H1 (cell line): Measurements from ENCODE around the gene KRTAP11-1. TPM values are rescaled to one million over a fixed set of nuclear protein-coding genes. Genes with fewer than 3 reads are reported as not detected.

Experiments
- CTCF ChIA-PET: fragments of 300-600 bp; sonication (Branson Sonifier 250); formaldehyde crosslinking; loops from one replicate; lab custom pipeline; 2021; ENCODE audit not compliant: partially characterized antibody; lab: Charles Lee
- POLR2A ChIA-PET: fragments of 300-600 bp; sonication (Branson Sonifier 250); formaldehyde crosslinking; loops from one replicate; lab custom pipeline; 2021; ENCODE audit warnings: inconsistent platforms; ENCODE audit not compliant: partially characterized antibody; lab: Charles Lee
- DNase-seq, 2 experiments: peaks; one replicate each; pipeline versions ENCODE4 v3.0.0 to v3.0.0-alpha.2; 2010 to 2022; ENCODE audit warnings: low spot score in 2 of 2, low read depth in 1 of 2, mixed read lengths in 1 of 2
- FAIRE-seq: peaks from 2 replicates; lab custom pipeline; 2011; peaks lifted over from hg19 to GRCh38; lab: Jason Lieb, UNC
- H2AFZ ChIP-seq: 2 replicates; pipeline ENCODE4 v1.8.1; 2012; ENCODE audit warnings: low read length, inconsistent platforms
- H2AK5ac ChIP-seq: 2 replicates; pipeline ENCODE4 v1.6.1; 2013; ENCODE audit warnings: low read depth, low read length
- H2BK120ac ChIP-seq: replicated peaks from 2 replicates; pipeline ENCODE3; 2013; ENCODE audit warnings: low read depth, low read length, inconsistent platforms
- H2BK12ac ChIP-seq: 2 replicates; pipeline ENCODE4 v1.6.1; 2013; ENCODE audit warnings: low read depth, low read length
- H2BK15ac ChIP-seq: 2 replicates; pipeline ENCODE4 v1.6.1; 2013; ENCODE audit warnings: low read length
- H2BK20ac ChIP-seq: 2 replicates; pipeline ENCODE4 v1.6.1; 2013; ENCODE audit warnings: low read length
- H2BK5ac ChIP-seq: 2 replicates; pipeline ENCODE4 v1.6.1; 2013; ENCODE audit warnings: low read depth, low read length
- H3K14ac ChIP-seq: 2 replicates; pipeline ENCODE4 v1.6.1; 2013; ENCODE audit warnings: inconsistent platforms; ENCODE audit not compliant: insufficient read length
- H3K18ac ChIP-seq: 2 replicates; pipeline ENCODE4 v1.6.1; 2013; ENCODE audit warnings: low read length; ENCODE audit errors: extremely low read depth
- H3K23ac ChIP-seq: 2 replicates; pipeline ENCODE4 v1.6.1; 2013; ENCODE audit warnings: inconsistent platforms; ENCODE audit not compliant: insufficient read length
- H3K23me2 ChIP-seq: 2 replicates; pipeline ENCODE4 v1.6.1; 2013; ENCODE audit warnings: low read depth, low read length
- H3K27ac ChIP-seq: 2 replicates; pipeline ENCODE4 v1.6.1; 2011; ENCODE audit warnings: low read depth, low read length, inconsistent platforms
- H3K27me3 ChIP-seq, 4 experiments: replicated peaks in 1 of 4; 1 replicate in 1 of 4; 2 replicates in 3 of 4; pipeline versions ENCODE4 v1.6.1 to v1.8.1; 2011 to 2013; ENCODE audit warnings: low read length in 3 of 4, mild to moderate bottlenecking in 3 of 4, inconsistent platforms in 2 of 4, mixed read lengths in 2 of 4, moderate library complexity in 1 of 4; ENCODE audit not compliant: control insufficient read depth in 3 of 4, insufficient read depth in 3 of 4; ENCODE audit errors: extremely low read depth in 1 of 4
- H3K36me3 ChIP-seq, 4 experiments: 2 replicates each; pipeline versions ENCODE4 v1.6.1 to v1.8.1; 2011 to 2013; ENCODE audit warnings: mild to moderate bottlenecking in 4 of 4, low read length in 3 of 4, moderate library complexity in 2 of 4, control low read depth in 1 of 4, inconsistent platforms in 1 of 4; ENCODE audit not compliant: insufficient read depth in 4 of 4, control insufficient read depth in 2 of 4
- H3K4ac ChIP-seq: replicated peaks from 2 replicates; pipeline ENCODE3; 2013; ENCODE audit warnings: low read length, low read depth, mixed read lengths, inconsistent platforms; ENCODE audit not compliant: insufficient read length
- H3K4me1 ChIP-seq, 4 experiments: replicated peaks in 1 of 4; 1 replicate in 1 of 4; 2 replicates in 3 of 4; pipeline versions ENCODE4 v1.6.1 to v1.8.1; 2011 to 2013; ENCODE audit warnings: low read length in 3 of 4, inconsistent platforms in 2 of 4, mixed read lengths in 1 of 4; ENCODE audit not compliant: insufficient read depth in 4 of 4, control insufficient read depth in 3 of 4
- H3K4me2 ChIP-seq, 2 experiments: 2 replicates each; pipeline versions ENCODE4 v1.6.1 to v1.8.1; 2011 to 2013; ENCODE audit warnings: low read depth in 2 of 2, low read length in 2 of 2, control low read depth in 1 of 2, inconsistent platforms in 1 of 2, mild to moderate bottlenecking in 1 of 2; ENCODE audit not compliant: insufficient read depth in 1 of 2
- H3K4me3 ChIP-seq, 4 experiments: fragments of 200-600, 300-600 bp in 1 of 4; sonication (generic), shearing (Covaris generic), sonication (Bioruptor Twin) in 1 of 4; 2 replicates each; pipeline versions ENCODE4 v1.5.1 to v1.8.1; 2011 to 2016; ENCODE audit warnings: low read length in 4 of 4, low read depth in 3 of 4, control low read depth in 2 of 4, inconsistent platforms in 2 of 4, mild to moderate bottlenecking in 2 of 4, mixed read lengths in 1 of 4, moderate library complexity in 1 of 4; ENCODE audit not compliant: insufficient read depth in 2 of 4; ENCODE audit errors: extremely low read depth in 1 of 4
- H3K56ac ChIP-seq: replicated peaks from 2 replicates; pipeline ENCODE3; 2013; ENCODE audit warnings: low read depth, mild to moderate bottlenecking, mixed read lengths, low read length, inconsistent platforms; ENCODE audit not compliant: insufficient read length
- H3K79me1 ChIP-seq: 2 replicates; pipeline ENCODE4 v1.6.1; 2013; ENCODE audit warnings: low read depth, low read length, control low read depth
- H3K79me2 ChIP-seq, 2 experiments: 2 replicates each; pipeline versions ENCODE4 v1.6.1 to v1.8.1; 2012 to 2013; ENCODE audit warnings: low read length in 2 of 2, mild to moderate bottlenecking in 2 of 2, inconsistent platforms in 1 of 2; ENCODE audit not compliant: insufficient read depth in 2 of 2, control insufficient read depth in 1 of 2
- H3K9ac ChIP-seq, 4 experiments: replicated peaks in 1 of 4; 1 replicate in 1 of 4; 2 replicates in 3 of 4; pipeline versions ENCODE4 v1.6.1 to v1.8.1; 2011 to 2013; ENCODE audit warnings: low read depth in 3 of 4, low read length in 3 of 4, control low read depth in 2 of 4, mild to moderate bottlenecking in 2 of 4, moderate library complexity in 2 of 4, inconsistent platforms in 1 of 4; ENCODE audit errors: extremely low read depth in 1 of 4
- H3K9me3 ChIP-seq, 2 experiments: 2 replicates each; pipeline versions ENCODE4 v1.6.1 to v1.8.1; 2012 to 2013; ENCODE audit warnings: mild to moderate bottlenecking in 2 of 2, moderate library complexity in 2 of 2, control low read depth in 1 of 2, inconsistent platforms in 1 of 2, low read depth in 1 of 2, low read length in 1 of 2, mixed read lengths in 1 of 2; ENCODE audit not compliant: insufficient read depth in 2 of 2
- H4K20me1 ChIP-seq, 2 experiments: replicated peaks in 1 of 2; 2 replicates each; pipeline versions ENCODE3 to v1.8.1; 2011 to 2013; ENCODE audit warnings: inconsistent platforms in 2 of 2, low read length in 2 of 2, mild to moderate bottlenecking in 1 of 2; ENCODE audit not compliant: insufficient read depth in 2 of 2, control insufficient read depth in 1 of 2
- H4K5ac ChIP-seq: 2 replicates; pipeline ENCODE4 v1.6.1; 2013; ENCODE audit warnings: low read length, low read depth, mixed read lengths, inconsistent platforms; ENCODE audit not compliant: insufficient read length
- H4K8ac ChIP-seq: 2 replicates; pipeline ENCODE4 v1.8.0; 2013; ENCODE audit warnings: mild to moderate bottlenecking, moderate library complexity, low read length, inconsistent platforms; ENCODE audit not compliant: insufficient read depth; ENCODE audit errors: extremely low read depth
- H4K91ac ChIP-seq: replicated peaks from 2 replicates; pipeline ENCODE3; 2013; ENCODE audit warnings: low read length, mixed read lengths, inconsistent platforms; ENCODE audit not compliant: insufficient read length
- POLR2A ChIP-seq, 2 experiments: IDR thresholded peaks; 1 replicate in 1 of 2; 2 replicates in 1 of 2; pipeline ENCODE4 v1.6.1; 2011; ENCODE audit warnings: low read depth in 2 of 2, low read length in 2 of 2, mild to moderate bottlenecking in 2 of 2; ENCODE audit errors: control extremely low read depth in 1 of 2
- RAD21 ChIP-seq, 2 experiments: IDR thresholded peaks in 1 of 2; conservative IDR thresholded peaks in 1 of 2; 2 replicates each; pipeline ENCODE4 v1.6.1; 2011; ENCODE audit warnings: low read depth in 2 of 2, low read length in 2 of 2, improper control_type of control experiment in 1 of 2, inconsistent platforms in 1 of 2, mild to moderate bottlenecking in 1 of 2, moderate library complexity in 1 of 2
- WGBS, 2 experiments: shearing (Covaris generic) in 1 of 2; methylation state at CpG; one replicate each; pipeline versions ENCODE4 v1.1.6 to v1.1.7; 2013 to 2015; ENCODE audit warnings: low lambda C conversion rate in 2 of 2, mixed read lengths in 2 of 2, inconsistent platforms in 1 of 2, low coverage in 1 of 2, missing lambda C conversion rate in 1 of 2; ENCODE audit not compliant: insufficient replicate concordance in 2 of 2, insufficient coverage in 1 of 2, insufficient read length in 1 of 2; ENCODE audit errors: extremely low coverage in 1 of 2, missing lambda C conversion rate in 1 of 2; 5-methylcytosine and 5-hydroxymethylcytosine counted together
- polyA plus RNA-seq, 7 experiments: library from polyadenylated mRNA; depleted of rRNA in 3 of 7; stranded (reverse) in 5 of 7; unstranded in 2 of 7; fragments of >200 nt in 5 of 7; fragments of 200-250 nt in 2 of 7; gene quantifications; 1 replicate in 5 of 7; 2 replicates in 1 of 7; 4 replicates in 1 of 7; pipeline versions ENCODE4 v1.2.1 to v1.2.3, GENCODE V29; 2011 to 2013; ENCODE audit warnings: missing spikeins in 2 of 7, mixed read lengths in 2 of 7
- total RNA-seq: library from RNA; stranded (reverse); fragmentation: NEBNext Ultra II Directional; extraction: Animal tissue kit (Norgen Biotek cat#: 25700); gene quantifications from 2 replicates; pipeline ENCODE4 v1.2.1, GENCODE V29; 2021

The KRTAP11-1 gene
- total and polyA plus RNA-seq, 2 of the 8 experiments (the other 6 are each of a cell fraction or from before 2014, with no cell fraction given) = not detected

DNA sequence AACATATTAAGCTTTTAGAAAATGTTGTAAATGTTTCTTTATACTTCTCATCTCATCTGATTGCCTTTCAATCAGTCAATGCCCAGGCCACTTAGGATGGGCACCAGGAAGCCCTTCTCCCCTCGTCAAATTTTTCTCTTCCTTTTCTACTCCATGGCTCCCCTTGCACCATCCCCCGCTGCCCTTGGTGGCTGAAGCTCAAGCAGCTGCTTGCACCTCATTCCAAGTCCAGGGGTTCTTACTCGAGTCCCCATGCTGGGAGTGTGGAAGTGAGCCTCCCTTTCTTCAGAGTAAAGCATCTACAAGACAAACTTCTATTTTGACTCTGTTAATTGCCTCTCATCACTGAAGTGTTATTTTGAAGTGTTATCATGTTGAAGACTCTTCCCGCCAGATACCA is 39.7 kb upstream of the KRTAP11-1 start:
- Histone ChIP-seq H3K79me1 (no peaks in the 10 kb centered on the region), H3K9ac (no peak overlapping the region), H2BK5ac (no peak overlapping the region), H2BK120ac (no peak overlapping the region), H4K8ac (no peak overlapping the region), H3K27me3 (no peaks in the 10 kb centered on the region; a peak in 1 of 7 replicates), H3K27ac (no peak overlapping the region), H3K79me2 (no peaks in the 10 kb centered on the region), H3K14ac (no peak overlapping the region), H3K4me3 (no peak overlapping the region), H2AK5ac (no peak overlapping the region), H3K4ac (no peak overlapping the region), H2BK12ac (no peak overlapping the region), H3K36me3 (no peaks in the 10 kb centered on the region), H2BK20ac (no peak overlapping the region), H4K91ac (no peak overlapping the region), H4K5ac (no peak overlapping the region), H3K23me2 (no peaks in the 10 kb centered on the region), H2AFZ (no peak overlapping the region), H3K4me2 (no peak overlapping the region), H3K56ac (no peak overlapping the region), H2BK15ac (no peak overlapping the region), H4K20me1 (no peaks in the 10 kb centered on the region), H3K9me3 (no peaks in the 10 kb centered on the region), H3K4me1 (no peaks in the 10 kb centered on the region), H3K18ac (no peak overlapping the region), H3K23ac (no peak overlapping the region)
- CTCF ChIA-PET = no interaction called here
- WGBS, 2 experiments = 95% methylated on average over 4 of the region's 4 CpGs; no CpG with 5 or more reads in 1 of the 2 experiments
- POLR2A ChIA-PET = no interaction called here
- FAIRE-seq (no peak), DNase-seq (no peak)
- TF ChIP-seq POLR2A (IDR thresholded peaks at IDR 0.05; ENCODE audit: control extremely low read depth in 1 of 2, low read depth in 2 of 2, low read length in 2 of 2) (no peak), RAD21 (IDR thresholded peaks at IDR 0.05 in 1 of 2, conservative IDR thresholded peaks at IDR 0.05 in 1 of 2; ENCODE audit: low read depth in 2 of 2, low read length in 2 of 2) (no peak)
